Measurements from ENCODE around the gene MIGA1. TPM values are rescaled to one million over a fixed set of nuclear protein-coding genes. Genes with fewer than 3 reads are reported as not detected.

The MIGA1 gene
- total RNA-seq, 1 experiment from 2014 or later, result 19.1 TPM

DNA sequence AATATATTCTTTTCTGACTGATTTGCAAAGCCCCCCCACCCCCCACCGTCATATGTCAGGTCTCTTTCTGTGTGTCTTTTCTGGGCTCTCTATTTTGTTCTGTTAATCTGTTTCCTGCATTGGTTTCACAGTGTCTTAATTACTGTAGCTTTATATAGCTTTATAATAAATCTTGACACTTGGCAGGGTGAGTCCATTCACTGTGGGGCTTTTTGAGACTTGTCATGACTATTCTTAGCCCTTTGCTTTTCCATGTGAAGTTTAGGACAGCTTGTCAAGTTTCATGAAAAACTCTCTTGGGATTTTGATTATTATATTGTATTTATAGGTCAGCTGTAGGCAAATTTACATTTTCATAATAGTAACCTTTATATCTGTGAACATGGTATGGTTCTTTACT lies 50.4 kb downstream of the MIGA1 start:
- BruUV-seq (replicated peaks), result no TSS peak
- H3K27ac Mint-ChIP-seq (ENCODE audit: unreplicated experiment), result no peak overlapping the region
- CTCF ChIA-PET, result interaction anchor here (0.7 kb wide), 1 partner anchor 168 kb away, joined by 3 read pairs; no protein-coding TSS in a partner anchor
- H3K27me3 Mint-ChIP-seq (ENCODE audit: unreplicated experiment), result no peaks in the 10 kb centered on the region
- H3K4me3 Mint-ChIP-seq (ENCODE audit: low read depth, unreplicated experiment), result no peak overlapping the region
- TF ChIP-seq, protein P1, sequence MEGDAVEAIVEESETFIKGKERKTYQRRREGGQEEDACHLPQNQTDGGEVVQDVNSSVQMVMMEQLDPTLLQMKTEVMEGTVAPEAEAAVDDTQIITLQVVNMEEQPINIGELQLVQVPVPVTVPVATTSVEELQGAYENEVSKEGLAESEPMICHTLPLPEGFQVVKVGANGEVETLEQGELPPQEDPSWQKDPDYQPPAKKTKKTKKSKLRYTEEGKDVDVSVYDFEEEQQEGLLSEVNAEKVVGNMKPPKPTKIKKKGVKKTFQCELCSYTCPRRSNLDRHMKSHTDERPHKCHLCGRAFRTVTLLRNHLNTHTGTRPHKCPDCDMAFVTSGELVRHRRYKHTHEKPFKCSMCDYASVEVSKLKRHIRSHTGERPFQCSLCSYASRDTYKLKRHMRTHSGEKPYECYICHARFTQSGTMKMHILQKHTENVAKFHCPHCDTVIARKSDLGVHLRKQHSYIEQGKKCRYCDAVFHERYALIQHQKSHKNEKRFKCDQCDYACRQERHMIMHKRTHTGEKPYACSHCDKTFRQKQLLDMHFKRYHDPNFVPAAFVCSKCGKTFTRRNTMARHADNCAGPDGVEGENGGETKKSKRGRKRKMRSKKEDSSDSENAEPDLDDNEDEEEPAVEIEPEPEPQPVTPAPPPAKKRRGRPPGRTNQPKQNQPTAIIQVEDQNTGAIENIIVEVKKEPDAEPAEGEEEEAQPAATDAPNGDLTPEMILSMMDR (IDR thresholded peaks at IDR 0.05; ENCODE audit: unreplicated experiment), result no peak
- no peak for DNase-seq
- intact Hi-C loops (cut with micrococcal nuclease; ENCODE audit: unreplicated experiment), result no loop called here
- H3K36me3 Mint-ChIP-seq (ENCODE audit: insufficient read depth, unreplicated experiment), result peaks cover 6% of the 10 kb centered on the region
- peaks cover 5% of the 10 kb centered on the region for H3K4me1 Mint-ChIP-seq (ENCODE audit: low read depth, unreplicated experiment)
- no peaks in the 10 kb centered on the region for H3K9me3 Mint-ChIP-seq (ENCODE audit: low read depth, unreplicated experiment)

DNA sequence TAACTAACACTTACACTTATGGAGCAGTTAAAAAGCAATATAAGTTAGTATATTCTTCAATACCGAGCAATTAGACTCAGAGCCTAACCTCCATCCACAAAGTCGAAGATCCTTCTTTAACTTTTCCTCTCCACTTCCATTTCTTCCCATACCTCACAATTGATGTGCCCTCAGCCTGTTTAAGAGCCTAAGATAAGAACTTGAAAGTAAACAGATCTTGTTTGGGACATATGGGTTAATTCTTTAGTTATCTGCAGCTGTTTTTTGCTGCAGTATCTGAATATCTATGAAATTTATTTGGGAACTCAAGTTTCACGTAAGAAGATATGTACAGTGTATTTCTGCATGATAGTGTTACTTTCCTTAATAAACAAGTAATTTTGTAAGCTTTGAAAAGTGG lies 51.5 kb downstream of the MIGA1 start:
- H3K4me3 Mint-ChIP-seq (ENCODE audit: low read depth, unreplicated experiment), result no peak overlapping the region
- no peaks in the 10 kb centered on the region for H3K27me3 Mint-ChIP-seq (ENCODE audit: unreplicated experiment)
- no peaks in the 10 kb centered on the region for H3K9me3 Mint-ChIP-seq (ENCODE audit: low read depth, unreplicated experiment)
- BruUV-seq (replicated peaks), result no TSS peak
- no peak for DNase-seq
- peaks cover 6% of the 10 kb centered on the region for H3K36me3 Mint-ChIP-seq (ENCODE audit: insufficient read depth, unreplicated experiment)
- CTCF ChIA-PET, result no interaction called here
- no peaks in the 10 kb centered on the region for H3K4me1 Mint-ChIP-seq (ENCODE audit: low read depth, unreplicated experiment)
- TF ChIP-seq, protein P1 (IDR thresholded peaks at IDR 0.05; ENCODE audit: unreplicated experiment), result no peak
- intact Hi-C loops (cut with micrococcal nuclease; ENCODE audit: unreplicated experiment), result no loop called here
- H3K27ac Mint-ChIP-seq (ENCODE audit: unreplicated experiment), result no peak overlapping the region

DNA sequence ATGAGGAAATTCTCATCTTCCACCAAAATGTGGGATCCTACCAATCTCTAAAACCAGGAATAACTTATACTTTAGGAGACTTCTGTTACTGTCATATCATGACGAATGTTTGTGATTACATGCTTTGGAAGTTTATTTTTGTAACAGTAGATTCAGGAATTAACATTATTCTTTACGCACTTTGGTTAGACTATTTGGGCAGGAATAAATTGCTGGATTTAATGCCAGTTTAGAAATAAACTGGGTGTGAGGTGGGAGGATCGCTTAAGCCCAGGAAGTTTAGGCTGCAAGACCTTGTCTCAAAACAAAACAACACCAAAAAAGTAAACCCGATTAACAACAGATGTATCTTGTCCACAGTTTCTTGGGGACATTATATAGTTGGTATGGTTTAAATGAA lies 52.1 kb downstream of the MIGA1 start:
- no peaks in the 10 kb centered on the region for H3K9me3 Mint-ChIP-seq (ENCODE audit: low read depth, unreplicated experiment)
- H3K27me3 Mint-ChIP-seq (ENCODE audit: unreplicated experiment), result no peaks in the 10 kb centered on the region
- intact Hi-C loops (cut with micrococcal nuclease; ENCODE audit: unreplicated experiment), result no loop called here
- DNase-seq, result no peak
- H3K4me3 Mint-ChIP-seq (ENCODE audit: low read depth, unreplicated experiment), result no peak overlapping the region
- no peaks in the 10 kb centered on the region for H3K4me1 Mint-ChIP-seq (ENCODE audit: low read depth, unreplicated experiment)
- CTCF ChIA-PET, result no interaction called here
- no peak overlapping the region for H3K27ac Mint-ChIP-seq (ENCODE audit: unreplicated experiment)
- H3K36me3 Mint-ChIP-seq (ENCODE audit: insufficient read depth, unreplicated experiment), result peaks cover 6% of the 10 kb centered on the region
- BruUV-seq (replicated peaks), result no TSS peak
- TF ChIP-seq, protein P1 (IDR thresholded peaks at IDR 0.05; ENCODE audit: unreplicated experiment), result no peak

DNA sequence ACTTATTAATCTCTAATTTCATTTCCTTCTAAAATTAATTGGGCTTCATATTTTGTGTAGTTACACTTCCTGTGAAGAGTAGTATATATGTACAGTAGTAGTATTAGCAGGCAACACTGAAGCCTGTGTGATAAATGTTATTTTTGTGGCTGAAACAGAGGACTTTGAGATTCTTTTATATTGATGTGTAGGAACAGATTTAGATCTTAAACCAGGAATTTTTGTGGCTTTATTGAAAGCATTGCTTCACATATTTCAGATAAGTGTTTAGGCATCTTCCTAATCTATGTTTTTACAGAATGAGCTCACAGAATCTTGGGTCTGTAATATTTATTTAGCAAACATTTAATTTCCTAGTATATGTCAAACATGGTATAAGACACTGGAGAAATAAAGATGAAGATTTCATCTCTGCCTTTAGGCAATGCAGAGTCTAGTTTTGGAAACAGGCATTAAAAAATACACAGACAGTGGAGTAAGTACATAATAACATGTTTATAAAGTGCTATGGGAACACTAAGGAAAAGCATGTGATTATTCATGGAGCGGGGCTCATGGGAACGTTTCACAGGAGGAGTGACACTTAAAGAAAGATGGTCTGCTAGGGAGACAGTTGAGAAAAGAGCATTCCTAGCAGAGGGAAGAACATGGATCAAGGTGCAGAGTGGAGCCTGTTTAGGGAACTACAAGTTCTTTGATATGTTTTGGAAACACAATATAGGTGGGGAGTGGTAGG lies 52.7 kb downstream of the MIGA1 start:
- TF ChIP-seq, protein P1 (IDR thresholded peaks at IDR 0.05; ENCODE audit: unreplicated experiment), result no peak
- Mint-ChIP-seq H3K27me3 (ENCODE audit: unreplicated experiment) (no peaks in the 10 kb centered on the region), H3K4me3 (ENCODE audit: low read depth, unreplicated experiment) (no peak overlapping the region), H3K36me3 (ENCODE audit: insufficient read depth, unreplicated experiment) (peaks cover 6% of the 10 kb centered on the region), H3K9me3 (ENCODE audit: low read depth, unreplicated experiment) (no peaks in the 10 kb centered on the region), H3K27ac (ENCODE audit: unreplicated experiment) (no peak overlapping the region), H3K4me1 (ENCODE audit: low read depth, unreplicated experiment) (no peaks in the 10 kb centered on the region)
- CTCF ChIA-PET, result no interaction called here
- no TSS peak for BruUV-seq (replicated peaks)
- no peak for DNase-seq
- intact Hi-C loops (cut with micrococcal nuclease; ENCODE audit: unreplicated experiment), result no loop called here

Measured in Calu3 (cell line).